Measurements from ENCODE around the gene EPHA3. TPM values are rescaled to one million over a fixed set of nuclear protein-coding genes. Genes with fewer than 3 reads are reported as not detected.

EPHA3 gene
- total RNA-seq: 65.6 TPM

DNA sequence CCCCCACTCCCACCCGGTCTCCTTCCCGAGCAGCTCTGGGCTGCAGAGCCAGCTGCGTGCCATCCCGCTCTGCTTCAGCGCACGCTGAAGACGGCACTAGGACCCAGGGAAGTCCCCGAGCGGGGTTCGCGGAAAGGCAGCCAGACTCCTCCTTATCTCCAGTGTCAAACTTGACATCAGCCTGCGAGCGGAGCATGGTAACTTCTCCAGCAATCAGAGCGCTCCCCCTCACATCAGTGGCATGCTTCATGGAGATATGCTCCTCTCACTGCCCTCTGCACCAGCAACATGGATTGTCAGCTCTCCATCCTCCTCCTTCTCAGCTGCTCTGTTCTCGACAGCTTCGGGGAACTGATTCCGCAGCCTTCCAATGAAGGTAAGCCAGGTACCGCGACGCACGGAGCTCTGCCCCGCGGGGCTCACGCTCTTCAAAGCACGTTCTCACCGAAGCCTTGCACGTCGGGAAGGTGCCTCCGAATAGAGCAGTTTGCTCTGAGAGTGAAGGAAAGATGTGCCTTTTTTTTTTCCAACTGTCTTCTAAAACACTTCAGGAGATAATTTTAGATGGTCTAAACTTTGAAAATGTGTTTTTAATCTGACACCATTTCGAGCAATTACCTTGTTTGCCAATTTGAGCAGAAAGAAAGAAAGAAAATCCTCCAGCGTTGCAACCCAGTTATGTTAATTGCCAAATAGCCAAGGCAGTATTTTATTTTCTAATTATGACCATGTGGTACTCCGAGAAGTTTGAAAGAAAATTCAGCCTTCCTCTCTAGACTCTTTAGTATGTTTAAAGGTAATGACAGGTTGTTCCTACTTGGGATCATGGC is at the start of gene EPHA3:
TSS of gene EPHA3 (plus strand) at position 161 of the 830 bp plus-strand sequence. CDS start at position 289, 128 bp downstream.
- DNase-seq: peak; percentile 87

DNA sequence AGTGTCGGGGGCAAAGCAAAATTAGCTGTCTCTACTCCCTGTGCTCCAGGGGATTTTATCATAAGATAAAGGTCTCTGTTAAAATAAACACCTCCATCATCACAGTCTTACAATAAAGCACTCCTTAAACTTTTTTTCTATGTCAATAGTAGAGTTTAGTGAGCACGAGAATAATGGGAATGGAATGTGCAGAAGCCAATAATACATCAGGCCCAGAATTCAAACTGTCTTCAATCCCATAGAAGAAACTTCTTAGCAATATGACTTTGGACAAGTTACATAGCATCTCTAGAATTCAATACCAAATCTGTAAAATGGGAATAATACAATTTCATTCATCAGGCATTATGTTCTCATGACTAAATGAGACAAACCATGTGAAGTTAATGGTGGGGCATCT is 49.0 kb upstream of the EPHA3 start:
- DNase-seq: no peak

DNA sequence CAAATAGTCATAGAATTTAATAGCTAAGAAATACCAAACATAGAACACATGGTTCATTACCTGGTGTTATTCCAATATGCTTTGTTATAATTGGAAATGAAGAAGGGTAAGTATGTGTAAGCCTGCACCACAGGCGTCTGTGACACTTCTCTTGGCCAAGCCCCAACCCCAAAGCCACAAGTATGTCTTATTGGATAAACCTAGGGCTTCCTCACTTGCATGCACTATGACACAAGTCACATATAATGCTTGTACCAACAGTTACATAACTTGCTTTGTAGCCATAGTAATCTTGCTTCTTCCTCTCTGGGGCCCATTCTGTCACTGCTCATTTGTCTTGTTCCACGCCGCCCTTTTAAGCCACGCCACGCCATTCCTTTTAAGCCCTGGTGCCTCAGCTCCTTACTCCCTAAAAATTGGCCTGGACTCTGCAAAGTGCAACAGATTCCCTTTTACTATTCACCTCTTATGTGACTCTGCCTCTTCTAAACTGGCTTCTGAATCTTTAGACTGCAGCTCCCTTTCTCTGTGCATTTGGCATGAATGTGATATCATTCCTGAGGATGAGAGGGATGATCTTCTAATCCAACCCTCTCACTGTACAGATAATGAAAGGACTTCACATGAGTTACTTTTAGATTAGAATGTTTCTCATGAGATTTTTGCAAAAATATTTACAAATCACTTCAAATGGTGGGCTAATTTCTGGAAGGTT is 48.1 kb upstream of the EPHA3 start:
- DNase-seq: no peak

DNA sequence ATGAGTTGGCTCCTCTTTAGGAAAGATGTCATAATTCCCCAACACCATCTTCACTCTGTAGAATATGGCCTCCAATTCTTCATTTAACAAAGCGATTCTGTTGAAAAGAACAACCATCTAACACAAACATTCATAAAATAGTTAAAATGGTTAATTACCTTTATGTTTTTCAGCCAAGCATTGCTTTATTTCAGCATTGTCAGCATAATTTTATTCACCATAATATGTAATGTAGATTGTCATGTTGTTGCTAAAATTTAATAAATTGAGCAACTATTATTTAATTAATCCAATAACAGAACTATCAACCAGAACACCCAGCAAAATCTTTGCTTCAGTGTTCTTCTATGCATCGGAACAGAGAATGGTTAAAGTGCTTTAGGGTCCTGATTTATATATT is 46.2 kb upstream of the EPHA3 start:
- DNase-seq: no peak

DNA sequence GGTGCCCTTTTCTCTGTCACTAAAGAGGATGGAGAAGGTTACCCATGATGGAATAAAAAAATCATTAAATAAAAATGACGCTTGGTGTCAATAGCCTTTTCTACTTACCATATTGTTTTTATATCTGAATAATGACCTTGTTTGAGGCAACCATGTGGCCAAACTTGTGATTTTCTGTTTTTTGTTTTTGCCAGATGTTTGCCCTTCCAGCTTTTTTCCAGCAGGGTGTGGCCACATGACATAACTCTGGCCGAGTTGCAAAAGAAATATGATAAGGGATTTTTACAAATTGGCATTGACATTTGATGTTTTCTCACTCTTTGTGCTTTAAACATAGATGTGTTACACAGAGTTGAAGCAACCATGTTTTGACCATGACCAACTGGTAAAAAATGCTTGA is 39.7 kb upstream of the EPHA3 start:
- peak; percentile 16 for DNase-seq

DNA sequence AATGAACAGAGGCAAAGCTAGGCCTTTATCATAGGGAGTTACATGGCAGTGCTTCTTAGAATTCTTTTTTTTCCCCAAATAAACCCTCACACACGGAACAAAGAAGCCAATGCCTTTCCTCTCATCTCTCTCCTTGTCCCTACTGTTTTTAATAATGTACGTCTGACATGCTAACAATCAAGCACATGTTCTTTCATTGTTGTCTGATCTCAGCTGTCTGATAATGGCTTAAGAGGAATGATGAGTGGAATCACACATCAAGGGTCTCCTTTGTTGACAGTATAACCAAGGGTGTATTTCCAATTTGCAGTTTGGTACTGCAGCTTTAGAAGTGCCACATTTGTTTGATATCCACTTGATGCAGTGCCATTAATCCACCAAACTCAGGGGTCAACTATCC is 34.8 kb upstream of the EPHA3 start:
- no peak for DNase-seq

DNA sequence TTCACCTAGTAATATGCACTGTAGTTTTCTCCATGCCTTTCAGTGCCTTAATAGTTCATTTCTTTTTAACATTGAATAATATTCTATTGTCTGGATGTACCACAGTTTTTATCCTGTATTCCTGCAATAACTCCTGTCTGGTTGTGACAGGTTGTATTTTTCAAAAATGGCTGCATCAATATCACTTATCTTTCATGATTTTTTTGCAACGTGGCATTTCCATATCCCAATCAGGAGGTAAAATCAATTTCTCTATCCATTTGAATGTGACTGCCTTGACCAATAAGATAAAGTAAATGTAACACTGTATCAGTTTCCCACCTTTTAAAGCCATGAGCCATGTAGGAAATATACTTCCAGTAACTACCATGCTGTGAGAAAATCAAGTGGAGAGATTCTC is 27.5 kb upstream of the EPHA3 start:
- no peak for DNase-seq

DNA sequence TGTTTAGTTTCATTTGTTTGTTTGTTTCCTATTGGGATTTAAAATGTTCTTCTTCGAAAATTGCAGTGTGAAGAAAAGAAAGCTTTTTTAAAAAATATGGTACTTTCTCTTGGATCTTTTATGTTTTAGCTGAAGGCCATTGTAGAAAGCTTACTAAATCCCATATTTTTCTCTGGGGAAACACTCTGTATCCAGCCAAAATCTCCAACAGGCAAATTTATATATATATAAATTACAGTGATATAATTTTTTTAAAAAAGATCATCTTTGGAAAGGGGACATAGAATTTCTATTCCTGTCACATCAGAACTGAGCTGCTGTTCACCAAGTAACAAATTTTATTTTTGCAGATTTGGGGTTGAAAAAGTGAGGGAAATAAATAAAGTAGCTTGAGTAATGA is 19.6 kb upstream of the EPHA3 start:
- no peak for DNase-seq

DNA sequence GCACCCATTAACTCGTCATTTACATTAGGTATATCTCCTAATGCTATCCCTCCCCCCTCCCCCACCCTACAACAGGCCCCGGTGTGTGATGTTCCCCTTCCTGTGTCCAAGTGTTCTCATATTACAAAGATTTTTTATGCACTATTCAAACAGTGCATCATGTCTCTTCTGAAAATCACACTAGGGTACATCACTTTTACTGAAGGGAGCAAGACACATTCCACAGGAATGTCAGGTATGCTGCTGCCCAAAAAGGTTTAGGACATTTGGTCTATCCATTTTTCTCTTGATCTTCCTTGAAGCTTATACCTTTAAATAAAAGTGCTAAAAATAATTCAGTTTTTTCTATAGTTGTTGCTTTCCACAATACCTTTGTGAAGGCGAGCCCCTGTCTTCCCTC is 9.2 kb upstream of the EPHA3 start:
- DNase-seq: no peak

DNA sequence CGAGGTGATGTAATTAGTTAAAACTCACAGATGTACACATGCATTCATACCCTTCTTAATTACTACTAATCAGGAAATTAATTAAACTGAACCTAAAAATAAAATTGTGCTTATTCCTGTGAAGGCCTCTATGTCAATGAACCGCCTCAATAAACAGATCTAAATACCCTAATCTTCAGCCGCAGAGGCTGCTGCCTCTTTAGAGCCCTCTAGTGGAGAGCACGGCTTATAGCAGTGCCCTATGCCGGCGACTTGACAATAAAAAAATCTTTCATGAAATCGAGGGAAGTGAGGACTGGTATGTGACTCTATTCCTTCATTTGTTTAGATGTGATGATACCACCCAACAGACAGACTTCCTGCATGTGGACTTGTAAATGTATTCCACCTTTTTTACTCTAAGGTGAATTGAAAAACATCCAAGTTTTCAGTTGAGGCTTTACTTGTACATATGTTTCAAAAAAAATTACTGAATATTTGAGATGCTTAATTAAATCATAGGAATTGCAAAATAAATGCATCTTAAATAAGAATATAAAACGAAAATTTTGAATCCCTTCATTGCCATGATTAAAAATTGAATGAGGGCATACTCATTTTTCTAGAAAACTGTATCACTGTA is 8.3 kb upstream of the EPHA3 start:
- peak; percentile 64 for DNase-seq

DNA sequence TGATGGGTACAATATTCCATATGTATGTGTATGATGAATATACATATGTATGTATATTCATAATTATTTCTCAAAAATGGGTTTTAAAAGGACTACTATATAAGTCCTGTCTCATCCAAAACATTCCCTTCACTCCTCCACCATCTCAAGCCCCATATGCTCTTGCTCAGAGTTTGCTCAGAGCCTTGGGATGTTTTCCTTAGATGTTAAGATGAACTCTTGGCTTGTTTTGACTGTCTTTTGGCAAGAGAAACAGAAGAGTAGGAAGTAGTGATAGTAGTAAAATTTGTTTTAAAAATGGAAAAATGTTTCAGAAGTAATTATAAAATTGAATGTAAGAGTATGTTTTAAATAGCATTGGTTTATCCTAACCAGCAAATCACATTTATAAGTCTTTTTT is 6.2 kb upstream of the EPHA3 start:
- no peak for DNase-seq

DNA sequence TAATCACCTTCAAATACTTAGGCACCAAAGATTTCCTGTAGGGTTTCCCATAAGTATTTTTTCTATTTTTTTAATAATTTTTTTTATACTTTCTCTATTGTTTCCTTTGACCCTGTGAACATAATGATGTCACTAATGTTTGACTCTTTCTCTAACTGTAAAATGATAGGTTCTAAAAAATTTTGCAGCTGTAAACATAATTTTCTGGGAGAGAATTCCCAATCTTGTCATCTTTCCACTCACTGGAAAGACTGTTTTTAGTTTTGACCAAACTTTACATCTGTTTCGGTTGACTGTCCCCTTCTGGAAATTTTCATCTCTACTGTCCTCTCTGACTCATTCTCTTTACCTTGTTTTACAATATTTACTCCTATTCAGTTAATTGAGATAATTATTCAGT is 5.5 kb upstream of the EPHA3 start:
- DNase-seq: no peak

DNA sequence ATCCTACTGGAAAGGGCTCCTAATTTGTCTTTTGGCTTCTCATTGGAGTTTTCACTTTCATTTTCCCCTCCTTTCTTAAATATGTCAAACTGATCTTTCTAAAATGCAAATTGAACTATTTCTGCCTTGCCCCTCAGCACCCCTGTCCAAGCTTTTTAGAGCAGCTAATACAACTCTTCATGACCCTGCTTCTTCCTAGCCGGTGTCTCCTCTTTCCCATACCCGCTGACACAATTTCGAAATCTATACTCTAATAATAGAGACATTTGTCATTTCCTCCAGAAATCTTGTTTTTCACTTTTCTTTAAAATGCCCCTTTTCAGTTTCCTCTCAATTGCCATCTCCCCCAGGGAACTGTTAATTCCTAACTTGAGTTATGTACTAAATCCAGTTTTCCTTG is 2.9 kb upstream of the EPHA3 start:
- no peak for DNase-seq

DNA sequence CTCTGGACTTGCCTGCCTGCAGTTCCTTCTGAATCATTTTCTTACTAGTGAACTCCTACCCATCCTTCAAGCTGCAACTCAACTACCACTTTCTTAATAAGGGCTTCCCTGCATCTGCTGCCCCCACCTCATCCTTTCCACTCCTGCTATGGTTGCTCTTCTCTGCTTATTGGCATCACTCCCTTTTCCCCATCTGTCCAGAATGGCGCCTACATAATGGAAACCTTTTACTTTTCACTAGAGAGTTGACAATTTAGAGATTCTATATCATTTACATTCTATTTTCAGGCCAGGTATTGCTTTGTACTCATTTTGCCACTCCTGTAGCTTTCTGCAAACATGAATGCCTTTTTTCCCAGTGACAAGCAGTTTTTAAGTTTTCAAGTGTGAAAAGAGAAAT is 1.9 kb upstream of the EPHA3 start:
- DNase-seq: no peak

DNA sequence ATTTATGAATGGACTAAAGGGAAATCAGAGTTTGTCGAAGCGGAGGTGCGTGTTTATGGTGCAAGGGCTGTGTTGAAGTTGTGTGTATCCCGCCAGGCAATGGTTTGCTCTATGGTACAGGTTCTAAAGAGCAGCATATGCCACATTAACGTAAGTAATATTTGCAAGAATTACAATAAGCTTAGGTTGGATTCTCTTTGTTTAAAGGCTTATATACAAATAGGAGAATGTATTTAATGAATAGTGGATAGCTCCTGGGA is 800 bp downstream of the EPHA3 start:
- DNase-seq: no peak

DNA sequence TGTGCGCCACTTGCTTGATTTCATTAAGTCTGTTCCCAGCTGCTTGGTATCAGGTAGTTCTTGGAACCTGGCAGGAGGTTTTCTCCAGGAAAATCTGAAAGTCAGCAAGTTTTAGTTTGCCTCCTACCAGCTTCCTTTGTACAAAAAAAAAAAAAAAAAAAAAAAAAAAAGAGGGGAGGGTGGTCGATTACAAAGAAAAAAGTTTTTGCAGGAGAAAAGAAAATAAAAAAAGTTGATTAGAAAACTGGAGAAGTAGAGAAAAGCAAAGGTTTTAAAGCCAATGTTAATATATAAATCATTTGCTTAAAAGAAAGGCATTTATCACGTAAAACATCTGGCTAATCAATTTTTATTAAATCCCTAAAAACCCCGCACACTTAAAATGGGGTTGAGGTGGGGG is 5.9 kb downstream of the EPHA3 start:
- no peak for DNase-seq

DNA sequence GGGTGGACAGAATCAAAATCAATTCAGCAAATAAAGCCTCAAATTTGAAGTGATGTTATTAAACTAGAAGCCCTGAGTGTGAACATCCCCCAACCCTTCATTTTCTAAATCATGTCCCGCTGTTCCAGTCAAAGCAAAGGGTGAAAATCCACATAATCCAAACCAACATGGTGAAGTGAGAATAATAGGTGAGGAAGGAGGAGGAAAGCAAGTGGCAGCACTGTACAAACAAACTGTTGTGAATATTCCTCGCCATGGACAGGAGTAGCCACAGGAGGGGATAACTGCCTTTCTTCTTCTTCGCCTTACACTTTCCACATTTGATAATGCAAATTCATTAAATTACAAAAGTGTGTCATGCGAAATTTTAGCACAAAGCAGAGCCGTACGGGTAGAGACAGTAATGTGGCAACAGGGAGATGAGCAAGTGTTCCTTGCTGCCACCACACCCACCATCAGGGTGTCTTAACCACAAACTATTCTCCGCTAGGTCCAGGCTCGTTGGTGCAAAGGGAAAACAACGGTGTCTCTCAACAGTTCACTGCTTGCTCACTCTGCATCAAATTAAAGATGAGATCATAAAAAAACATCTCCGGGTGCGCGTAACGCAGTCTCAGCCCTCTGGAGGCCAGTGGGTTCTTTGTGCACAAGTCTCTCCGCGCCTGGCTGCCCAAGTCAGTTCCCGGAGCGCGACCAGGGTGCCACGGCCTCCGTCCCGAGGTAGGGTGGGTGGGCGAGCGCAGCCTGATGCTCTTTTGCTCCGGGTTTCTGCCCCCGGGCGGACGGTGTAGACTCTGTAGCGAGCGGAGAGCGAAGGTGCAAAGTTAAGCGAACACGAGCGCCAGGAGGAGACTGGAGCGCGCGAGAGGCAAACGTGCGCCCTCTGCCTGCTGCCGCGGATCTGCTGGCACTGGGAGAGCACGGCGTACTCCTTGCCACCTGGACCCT is 6.7 kb downstream of the EPHA3 start:
- peak; percentile 87 for DNase-seq

DNA sequence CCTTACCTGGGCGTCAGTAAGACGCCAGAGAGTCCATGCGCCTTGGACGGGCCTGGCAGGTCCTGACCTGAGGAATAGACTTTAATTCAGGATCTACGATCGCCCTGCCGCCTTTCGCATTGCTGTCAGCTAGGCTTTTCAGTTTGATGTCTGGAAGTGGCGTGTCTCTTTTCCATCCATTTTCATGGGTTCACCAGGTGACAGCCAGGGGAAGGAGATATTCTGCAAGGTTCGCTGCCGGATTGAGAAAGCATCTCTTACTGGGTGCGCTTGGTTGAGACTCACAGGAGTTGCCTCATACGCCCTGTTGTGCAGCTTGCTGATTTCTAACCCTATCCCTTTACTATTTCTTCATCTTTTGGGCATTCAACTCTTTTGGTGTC is 7.4 kb downstream of the EPHA3 start:
- DNase-seq: no peak

DNA sequence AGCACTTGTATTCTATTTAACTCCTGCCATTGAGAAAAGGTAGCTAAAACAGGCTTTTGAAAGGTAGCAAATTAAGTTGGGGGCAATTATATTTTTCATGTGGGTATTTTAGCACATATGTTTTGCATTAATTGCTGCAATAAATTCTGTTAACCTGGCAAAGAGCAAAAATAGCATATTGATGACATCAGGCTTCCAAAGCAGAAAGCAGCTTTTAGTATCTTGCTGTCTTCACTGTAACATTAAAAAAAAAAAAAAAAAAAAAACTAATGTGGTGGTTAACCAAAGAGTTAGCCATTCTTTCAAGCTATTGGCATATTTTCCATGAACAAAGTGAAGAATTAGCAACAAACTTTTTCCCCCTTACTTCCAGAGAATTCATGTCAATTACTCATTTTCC is 9.1 kb downstream of the EPHA3 start:
- DNase-seq: no peak

DNA sequence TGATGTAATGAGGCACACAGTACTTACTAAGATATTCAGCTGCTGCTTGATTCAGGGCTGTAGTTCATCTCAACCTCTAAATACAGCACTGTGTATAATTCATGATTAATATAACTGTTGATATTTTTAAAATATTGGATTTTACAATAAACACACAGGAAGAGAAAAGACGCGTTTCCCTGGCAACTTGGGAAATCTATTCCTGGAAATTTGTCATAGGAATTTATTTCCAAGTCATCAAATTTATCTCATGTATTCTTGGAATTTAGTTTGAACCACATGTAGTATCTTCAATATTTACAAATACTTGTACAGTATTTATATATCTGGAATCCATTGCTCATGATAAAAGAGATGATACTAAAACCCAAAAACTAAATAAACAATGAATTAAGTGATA is 30.6 kb downstream of the EPHA3 start:
- no peak for DNase-seq

DNA sequence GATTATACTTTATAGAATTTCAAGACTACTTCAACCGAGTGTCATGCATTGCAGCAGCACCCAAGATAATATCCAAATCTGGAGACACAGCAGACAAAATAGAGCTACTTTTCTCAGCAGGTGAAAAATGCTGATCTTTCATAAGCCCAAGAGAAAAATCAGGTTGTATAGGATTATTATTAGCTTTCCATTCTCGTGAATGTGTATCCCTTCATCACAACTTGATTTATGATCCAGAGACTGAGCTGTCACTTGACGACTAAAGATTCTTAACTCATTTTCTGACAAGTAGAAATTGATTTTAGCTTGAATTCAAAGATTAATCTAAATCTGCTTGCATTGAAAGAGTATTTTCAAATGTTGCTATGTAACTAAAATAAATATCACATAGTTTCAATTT is 32.4 kb downstream of the EPHA3 start:
- no peak for DNase-seq

DNA sequence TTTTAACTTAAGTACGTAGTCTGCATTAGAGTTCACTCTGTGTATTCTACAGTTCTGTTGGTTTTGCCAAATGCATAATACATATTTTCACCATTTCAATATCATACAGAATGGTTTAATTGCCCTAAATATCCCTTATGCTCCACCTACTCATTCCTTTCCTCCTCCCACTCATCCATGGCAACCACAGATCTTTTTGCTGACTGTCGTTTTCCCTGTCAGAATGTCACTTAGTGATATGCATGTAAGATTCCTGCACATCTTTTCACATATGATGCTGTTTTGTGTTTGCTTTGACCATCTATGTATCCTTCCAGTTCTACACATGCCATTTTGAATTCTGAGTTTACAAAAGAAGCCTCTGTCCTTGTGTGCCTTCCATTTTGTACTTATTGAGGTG is 36.7 kb downstream of the EPHA3 start:
- DNase-seq: no peak

DNA sequence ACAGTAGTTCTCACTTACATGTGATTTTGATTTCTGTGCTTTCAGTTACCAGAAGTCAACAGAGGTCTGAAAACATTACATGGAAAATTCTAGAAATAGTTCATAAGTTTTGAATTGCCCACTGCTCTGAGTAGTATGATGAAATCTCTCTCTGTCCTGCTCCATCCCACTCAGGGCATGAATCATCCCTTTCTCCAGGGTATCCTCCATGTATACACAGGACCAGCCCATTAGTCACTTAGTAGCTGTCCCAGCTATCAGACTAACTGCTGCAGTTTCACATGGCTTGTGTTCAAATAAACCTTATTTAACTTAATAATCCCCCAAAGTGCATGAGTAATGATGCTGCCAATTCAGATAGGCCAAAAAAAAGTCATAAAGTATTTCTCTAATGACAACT is 38.6 kb downstream of the EPHA3 start:
- no peak for DNase-seq
